GM18507 (cell line): ENCODE data around the gene SSTR3.

Source experiments
- DNase-seq: peaks from one replicate; pipeline ENCODE4 v3.0.0; 2011; ENCODE audit warnings: low read depth; ENCODE audit not compliant: insufficient read length; ENCODE audit errors: extremely low spot score
- FAIRE-seq: peaks from 2 replicates; lab custom pipeline; 2011; peaks lifted over from hg19 to GRCh38; lab: Jason Lieb, UNC

Gene SSTR3

DNA sequence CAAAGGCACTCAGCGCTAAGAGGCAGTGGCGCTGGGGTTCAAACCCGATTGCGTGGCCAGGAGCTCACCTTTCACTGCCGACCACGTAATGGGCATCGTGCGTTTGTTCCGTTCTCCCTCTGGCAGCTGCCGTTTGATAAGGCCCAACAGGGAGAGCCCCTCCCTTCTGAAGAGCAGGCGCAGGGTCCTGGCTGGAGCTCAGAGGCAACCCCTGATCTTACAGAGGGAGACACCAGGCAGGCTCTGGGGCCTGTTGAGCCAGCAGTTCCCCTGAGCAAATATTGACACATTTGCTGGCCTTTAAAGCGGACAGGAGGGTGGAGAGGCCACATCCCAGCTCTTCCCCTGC is 12.5 kb downstream of the SSTR3 start:
- DNase-seq (no peak), FAIRE-seq (no peak)

- peak; percentile 97 for DNase-seq
- peak; percentile 100 for FAIRE-seq
Measured at GRCh38 chr22:37199103-37199759, 13.0 kb downstream of the SSTR3 start.

GRCh38 chr22:37198258-37199102 is 13.8 kb downstream of the SSTR3 start:
- FAIRE-seq, result peak; percentile 92
- DNase-seq, result peak; percentile 67

DNA sequence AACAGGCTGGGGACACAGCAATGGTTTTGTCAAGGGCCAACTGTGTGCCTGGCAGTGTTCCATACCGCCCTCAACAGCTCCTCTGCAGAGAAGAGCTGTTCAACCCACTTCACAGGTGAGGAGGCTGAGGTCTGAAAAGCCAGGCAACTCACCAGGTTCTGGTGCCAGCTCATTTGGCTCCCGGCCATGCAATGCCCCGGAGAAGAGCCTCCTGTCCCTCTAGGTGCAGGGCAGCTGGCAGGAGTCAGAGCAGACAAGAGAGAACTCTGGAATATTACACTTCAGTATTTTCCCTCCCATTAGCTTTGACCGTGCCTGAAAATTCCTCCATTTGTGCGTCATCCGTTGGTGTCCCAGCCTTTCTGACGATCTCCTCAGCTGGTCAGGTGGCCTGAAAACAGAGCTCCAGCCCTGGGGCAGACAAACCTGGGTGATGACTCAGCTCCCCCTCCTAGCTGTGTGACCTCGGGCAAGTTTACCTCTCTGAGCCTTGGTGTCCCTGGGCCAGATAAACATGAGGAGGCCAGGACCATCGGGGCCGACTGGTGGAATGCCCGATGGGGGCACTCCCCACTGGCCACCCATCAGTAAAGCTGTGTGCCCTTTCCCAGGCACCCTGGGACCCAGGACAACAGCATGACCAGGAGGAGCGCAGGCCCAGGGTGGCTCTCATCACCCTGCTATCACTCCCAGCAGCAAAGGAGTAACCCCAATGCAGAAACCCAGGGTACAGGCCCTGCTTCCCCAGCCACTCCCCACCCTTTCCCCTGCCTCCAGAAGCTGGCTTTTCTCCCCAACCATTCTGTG is 14.6 kb downstream of the SSTR3 start:
- FAIRE-seq (no peak), DNase-seq (no peak)

GRCh38 chr22:37196539-37197450 is 15.5 kb downstream of the SSTR3 start:
- DNase-seq, result no peak
- no peak for FAIRE-seq

GRCh38 chr22:37195921-37196320 is 16.4 kb downstream of the SSTR3 start:
- no peak for DNase-seq
- no peak for FAIRE-seq

DNA sequence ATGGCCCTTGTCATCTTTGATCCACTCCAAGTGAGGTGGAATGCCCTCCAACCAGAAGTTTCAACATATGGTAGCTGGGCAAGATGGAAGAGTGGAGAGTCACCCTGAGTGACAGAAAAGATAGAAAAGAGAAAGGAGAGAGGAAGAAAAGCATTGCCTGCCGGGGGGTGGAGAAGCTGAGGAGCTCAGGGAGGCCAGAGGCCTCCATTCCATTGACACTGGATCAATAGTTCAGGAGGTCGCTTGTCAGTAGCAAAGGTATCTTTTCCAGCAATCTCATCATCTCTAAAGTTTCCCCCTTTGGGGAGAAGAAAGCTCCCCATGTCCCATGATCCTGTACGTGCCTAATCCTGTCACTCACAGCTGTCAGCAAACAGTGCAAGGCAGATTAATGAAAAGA is 17.5 kb downstream of the SSTR3 start:
- FAIRE-seq (no peak), DNase-seq (no peak)

GRCh38 chr22:37193629-37194191 is 18.6 kb downstream of the SSTR3 start:
- DNase-seq, result no peak
- peak; percentile 83 for FAIRE-seq

GRCh38 chr22:37192741-37193140 is 19.5 kb downstream of the SSTR3 start:
- DNase-seq, result no peak
- FAIRE-seq, result no peak

- DNase-seq (no peak), FAIRE-seq (no peak)
Measured at GRCh38 chr22:37192204-37192603, 20.1 kb downstream of the SSTR3 start.

GRCh38 chr22:37190262-37190780 is 22.0 kb downstream of the SSTR3 start:
- FAIRE-seq, result no peak
- DNase-seq, result no peak

GRCh38 chr22:37188901-37189466 is 23.3 kb downstream of the SSTR3 start:
- FAIRE-seq (no peak), DNase-seq (no peak)

DNA sequence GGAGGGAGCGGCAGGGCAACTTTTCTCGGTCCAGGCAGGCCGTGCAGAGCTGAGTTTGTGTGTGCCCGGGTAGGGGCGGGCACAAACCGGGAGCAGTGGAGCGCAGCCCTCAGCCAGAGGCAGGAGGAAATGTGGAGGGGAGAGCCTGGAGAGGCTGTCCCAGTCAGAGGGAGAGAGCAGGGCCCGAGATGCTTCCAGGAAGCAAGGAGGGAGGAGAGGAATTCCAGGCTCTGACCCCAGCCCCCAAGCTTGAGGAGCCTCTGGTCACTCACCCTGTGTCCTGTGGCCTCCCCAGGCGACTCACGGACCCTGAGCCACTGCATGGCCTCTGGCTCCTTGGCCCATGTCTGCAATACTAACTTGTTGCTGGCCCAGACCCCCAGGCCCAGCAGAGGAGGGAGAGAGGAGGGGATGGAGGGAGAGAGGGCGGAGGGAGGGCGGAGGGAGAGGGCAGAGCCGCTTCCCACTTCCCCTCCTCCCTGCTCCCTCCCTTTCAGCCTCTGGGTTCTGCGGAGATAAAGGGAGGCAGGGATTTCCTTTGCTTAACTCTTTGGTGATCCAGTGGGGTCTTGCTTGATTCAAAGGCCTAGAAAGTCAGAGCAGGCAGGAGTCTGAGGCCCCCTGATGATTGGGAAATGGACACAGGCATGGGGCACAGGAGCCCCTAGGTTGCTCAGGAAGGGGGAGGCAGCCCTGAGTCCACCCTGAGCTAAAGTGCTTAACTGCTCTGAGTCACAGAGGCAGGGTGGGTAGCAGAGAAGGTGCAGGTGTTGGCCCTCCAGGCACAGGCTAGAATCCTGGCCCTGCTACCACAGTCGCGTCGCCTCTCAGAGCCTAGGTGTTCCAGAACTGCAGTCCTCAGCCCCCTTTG is 24.2 kb downstream of the SSTR3 start, which contains the start of gene C1QTNF6:
C1QTNF6 (minus strand) TSS at position 357 of the 871 bp plus-strand sequence; CDS start at position 323, 34 bp downstream.
- FAIRE-seq, result no peak
- DNase-seq, result no peak

DNA sequence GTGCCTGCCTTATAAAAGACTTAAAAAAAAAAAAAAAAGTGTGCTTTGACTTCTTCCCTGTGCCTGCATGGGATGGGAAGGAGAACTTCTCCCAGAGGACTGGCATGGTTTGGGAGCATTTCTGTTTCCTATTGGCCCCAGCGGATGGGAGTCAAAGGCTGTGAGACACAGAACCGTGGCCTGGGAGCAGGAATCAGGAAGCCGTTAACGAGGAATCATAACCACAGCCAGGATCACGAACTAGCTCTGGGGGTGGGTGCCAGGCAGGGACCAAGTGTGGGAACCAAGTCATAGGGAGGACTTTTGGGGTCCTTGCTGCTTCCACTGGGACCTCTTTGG is 24.8 kb downstream of the SSTR3 start:
- DNase-seq (no peak), FAIRE-seq (no peak)

DNA sequence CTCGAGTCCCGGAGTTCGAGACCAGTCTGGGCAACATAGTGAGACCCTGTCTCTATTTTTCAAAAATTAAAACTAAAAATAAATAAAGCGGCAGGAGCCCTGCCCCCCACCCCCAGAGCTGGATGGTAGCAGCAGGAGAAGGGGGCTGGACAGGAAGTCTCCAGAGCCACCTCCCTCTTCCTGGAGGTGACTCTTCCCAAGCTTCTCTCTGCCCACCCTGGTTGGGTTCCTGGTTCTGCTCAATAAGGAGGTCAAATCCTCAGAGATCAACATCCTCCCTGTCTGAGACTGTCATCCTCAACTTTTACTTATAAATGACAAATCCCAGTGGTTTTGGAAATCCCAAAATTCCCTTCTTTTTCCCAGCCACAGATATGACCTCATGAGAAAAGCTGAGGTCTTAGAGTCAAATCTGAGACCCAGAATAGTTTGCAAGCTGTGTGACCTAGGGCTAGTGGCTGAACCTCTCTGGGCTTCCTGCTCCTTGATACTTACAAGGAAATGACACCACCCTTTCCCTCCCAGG is 25.2 kb downstream of the SSTR3 start:
- DNase-seq (no peak), FAIRE-seq (no peak)

DNA sequence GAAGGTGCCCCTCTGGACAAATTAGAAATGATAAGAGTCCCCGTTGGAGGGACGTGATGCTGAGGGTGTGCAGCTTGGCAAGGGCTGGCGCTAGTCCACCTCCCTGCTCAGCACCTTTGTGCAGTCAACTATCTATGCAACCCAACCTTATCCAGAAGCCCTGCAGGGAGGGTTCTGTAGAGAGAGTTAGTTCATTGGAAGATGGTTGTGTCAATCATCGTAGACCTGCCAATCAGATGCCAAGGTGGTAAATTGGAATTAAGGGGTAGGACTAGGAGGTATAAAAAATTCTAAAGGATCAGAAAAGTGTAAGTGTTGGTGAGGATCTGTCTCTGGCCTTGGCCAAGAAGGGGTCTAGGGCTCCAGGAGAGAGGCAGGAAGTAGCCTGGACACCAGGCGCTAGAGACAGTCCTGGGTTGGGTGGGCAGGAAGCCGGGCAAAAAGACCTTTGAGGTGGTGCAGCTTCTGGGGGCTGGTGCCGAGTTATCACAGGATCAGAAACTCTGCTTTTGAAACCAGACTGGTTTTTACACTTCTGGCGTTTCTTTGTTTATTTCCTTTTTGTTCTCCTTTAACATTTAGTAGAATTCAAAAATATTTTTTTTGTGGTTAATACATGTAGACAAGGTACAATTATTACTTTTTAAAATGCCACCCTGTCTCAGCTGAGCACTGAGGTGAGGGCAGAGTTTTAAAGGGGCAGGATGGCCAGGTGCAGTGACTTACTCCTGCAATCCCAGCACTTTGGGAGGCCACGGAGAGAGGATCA is 25.9 kb downstream of the SSTR3 start:
- FAIRE-seq (peak; percentile 83), DNase-seq (no peak)
